Stimulated activated CD4-positive, alpha-beta T cell treated with anti-CD3 and anti-CD28 coated beads, Interleukin-4, amount 100 ng/mL, for 24 hours (primary cell): ENCODE measurements around the gene CCDC141.
A peak's percentile ranks its signal among the peaks of the same experiment; 100 is the strongest.

Experiments
- DNase-seq: peaks from one replicate; pipeline ENCODE4 v3.0.0-alpha.2; 2020

The CCDC141 gene

GRCh38 chr2:178910005-178910404, 139.9 kb downstream of the CCDC141 start:
- no peak for DNase-seq

DNA sequence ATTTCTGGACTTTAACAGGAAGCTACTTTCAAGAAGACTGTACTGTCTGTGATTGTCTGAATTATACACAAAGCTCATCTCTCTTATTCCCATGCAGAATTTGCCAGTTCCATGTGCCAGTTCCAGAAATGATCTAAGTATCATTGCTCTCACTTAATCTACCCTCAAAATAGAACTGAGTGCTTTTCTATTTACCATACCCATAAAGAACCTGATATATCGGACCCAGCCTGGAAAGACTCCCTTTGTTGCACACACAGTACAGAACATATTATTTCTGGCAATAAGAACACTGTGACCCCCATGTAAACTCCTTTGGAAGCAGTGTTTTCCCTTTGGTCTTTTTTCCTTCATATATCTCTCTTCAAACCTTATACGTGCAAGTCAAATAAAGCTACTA, 140.4 kb downstream of the CCDC141 start:
- DNase-seq, result no peak

DNA sequence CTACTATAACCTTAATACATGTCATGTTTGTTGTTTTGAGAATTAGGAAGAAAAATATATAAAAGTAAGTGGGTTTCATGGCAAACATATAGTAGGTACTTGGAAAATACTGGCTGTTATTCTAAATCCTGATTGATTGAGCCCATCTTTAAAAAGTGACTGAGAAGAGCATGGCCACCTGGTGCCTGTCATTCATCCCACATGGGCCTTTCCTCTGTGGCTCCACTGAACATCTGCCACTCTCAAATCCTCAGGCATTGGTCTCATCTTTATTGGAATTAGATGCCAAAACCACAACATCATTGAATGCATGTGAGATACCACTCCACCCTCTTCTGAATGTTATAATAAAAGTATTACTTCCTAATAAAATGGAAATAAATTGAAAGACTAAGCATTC, 141.1 kb downstream of the CCDC141 start:
- DNase-seq, result no peak

GRCh38 chr2:178905261-178905660, 144.7 kb downstream of the CCDC141 start:
- DNase-seq, result no peak

DNA sequence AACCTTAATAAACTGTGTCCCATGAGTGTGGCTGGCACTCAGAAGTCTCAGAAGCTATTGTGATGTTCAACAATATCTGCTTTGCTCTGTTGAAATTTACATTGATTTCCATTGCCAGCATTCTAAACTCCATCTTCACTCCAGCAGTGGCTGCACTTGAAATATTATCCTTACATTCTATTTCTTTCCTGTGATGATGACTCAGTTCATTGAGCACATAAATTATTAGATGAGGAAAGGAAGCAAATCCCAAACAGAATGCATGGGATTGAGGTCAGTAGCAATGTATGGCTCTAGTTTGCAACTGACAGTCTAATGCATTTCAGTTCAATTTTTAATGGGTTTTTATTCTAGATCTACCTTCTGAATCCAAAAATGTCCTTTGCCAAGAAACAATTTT, 150.3 kb downstream of the CCDC141 start:
- DNase-seq, result no peak

DNA sequence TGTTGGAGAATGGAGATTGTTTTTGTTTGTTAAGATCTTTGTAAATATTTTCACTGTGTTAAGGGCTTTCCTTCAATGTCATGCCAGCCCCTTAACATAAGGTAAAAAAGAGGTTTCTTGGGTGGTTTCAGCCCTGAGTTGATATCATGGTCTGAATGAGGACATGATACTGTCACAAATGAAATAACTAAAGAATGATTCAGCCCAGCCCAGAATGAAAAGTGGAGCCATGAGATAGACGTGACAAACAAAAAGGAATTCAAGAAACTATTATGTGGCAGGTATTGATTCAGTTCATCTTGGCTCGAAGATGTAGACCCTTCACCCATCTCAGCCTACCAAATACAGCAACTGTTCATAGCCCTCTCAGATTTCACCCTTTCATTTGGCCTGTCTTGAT, 154.1 kb downstream of the CCDC141 start:
- no peak for DNase-seq

DNA sequence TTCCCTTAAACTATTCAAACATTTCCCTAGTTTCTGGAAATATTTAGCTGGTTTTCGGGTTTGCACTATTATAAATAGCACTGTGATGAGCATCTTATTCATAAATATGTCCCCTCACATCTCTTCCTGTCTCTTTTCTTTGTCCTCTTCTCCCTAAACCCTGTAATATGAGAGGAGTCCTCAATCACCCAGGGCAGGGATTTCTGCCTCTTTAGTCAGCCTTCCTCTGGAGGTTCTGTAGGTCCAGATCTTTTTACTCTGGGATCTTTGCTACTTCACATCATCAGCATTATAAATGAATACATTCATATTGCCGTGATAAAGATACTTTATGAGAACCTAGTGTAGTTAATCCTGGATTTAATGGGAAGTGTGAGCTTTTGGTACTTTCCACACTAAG, 154.8 kb downstream of the CCDC141 start:
- DNase-seq, result no peak

DNA sequence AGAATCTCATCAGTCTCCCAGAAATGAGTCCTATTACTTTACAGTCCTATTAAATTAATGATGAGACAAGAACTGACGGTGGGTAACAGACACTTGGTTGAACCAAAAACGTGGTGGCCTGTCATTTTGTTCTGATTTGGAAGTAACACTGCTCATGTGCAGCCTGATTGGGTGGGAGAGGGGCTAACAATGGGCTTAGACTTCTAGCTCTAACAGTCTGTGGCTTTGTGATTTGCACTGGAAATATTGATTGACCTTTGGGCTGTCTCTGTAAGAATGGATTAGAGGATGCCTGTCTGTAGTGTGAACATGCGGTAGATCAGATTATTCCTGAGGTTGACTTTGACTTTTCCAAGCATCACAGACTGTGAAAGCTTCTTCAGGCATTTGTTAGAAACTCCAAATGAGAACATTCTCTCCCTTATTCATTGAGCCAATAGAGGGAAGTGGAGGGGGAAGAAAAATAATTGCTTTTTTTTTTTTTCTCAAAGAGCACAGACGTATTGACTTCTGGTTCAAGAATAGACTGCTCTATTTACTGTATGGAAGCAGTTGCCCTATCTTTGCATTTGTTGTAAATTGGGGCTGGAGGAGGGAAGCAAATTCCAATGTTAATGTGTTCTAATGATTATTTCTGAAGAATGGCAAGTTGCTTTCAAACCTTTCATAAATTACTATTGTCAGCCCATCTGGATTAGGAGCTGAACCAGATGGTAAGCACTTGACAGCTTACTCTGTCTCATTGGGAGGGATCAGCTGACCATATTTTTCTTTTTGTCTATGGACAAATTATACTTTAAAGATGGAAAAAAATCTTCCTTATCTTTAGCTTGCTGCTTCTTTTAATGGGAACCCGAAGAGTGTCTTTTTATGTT, 156.9 kb downstream of the CCDC141 start:
- no peak for DNase-seq

GRCh38 chr2:178891959-178892485, 157.9 kb downstream of the CCDC141 start:
- no peak for DNase-seq

DNA sequence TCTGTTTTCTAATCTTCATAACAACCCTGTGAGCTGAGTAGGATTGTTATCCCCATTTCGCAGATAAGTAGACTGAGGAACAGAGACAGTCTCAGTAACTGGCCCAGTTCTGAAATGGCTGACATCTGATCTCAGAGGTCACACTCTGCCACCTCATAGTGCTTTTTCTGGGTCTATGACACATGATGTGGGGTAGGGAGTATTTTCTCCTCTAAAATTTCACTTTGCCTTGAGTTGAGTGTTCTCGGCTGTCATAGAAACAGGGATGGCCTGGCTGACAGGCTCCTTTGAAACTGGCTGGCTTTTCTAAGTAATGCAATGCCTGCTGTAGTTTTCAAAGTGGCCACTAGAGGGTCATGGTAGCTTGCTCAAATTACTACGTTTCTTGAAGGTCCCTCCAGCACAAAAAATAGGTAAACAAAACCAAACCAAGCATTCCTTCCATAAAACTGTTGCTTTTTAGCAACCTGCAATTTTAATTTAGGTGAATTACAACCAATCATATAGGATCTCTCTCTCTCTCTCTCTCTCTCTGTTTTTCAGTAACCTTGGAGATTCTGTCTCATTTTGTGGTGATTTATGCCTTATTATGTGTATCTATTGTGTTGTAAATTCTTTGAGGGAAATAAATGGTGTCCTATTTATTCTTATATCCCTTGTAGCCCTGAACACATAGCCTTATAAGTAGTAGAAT, 158.5 kb downstream of the CCDC141 start:
- DNase-seq, result peak; percentile 70

DNA sequence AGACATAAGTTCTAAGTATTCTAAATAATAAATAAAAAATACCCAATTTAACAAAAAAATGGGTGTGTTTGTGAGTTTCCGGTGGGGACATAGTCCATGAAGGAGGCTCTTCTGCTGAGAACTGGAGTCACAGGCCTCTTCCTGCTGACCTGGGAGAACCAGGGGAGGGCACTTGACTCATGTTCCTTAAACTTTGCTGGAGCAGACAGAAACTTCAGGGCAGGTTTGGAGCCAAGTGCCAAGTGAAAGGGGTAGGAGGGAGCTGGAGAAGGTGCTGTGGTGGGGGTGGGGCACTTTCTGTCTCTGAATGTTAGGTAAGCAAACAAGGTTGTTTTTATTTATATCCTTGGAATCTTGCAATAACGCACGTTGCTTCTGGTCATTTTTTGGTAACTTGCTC, 163.9 kb downstream of the CCDC141 start:
- DNase-seq, result no peak

DNA sequence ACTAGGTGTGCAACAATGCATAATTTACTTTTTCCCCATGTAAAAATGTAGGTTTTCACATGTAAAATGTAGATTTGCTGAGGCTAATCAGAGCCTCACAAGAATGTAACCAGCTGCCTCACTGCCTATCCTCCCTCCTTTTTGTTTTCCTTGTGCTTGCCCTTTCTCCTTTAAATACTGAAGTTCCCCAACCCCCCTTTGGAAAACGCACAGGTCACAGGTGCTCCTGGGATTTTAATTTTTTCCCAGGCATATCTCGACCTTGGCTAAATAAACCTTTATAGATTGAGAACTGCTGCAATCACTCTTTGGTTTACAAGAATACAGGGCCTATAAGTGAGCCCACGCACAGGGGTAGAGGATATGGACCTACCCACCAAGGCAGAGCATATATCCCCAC, 165.5 kb downstream of the CCDC141 start:
- DNase-seq, result no peak

DNA sequence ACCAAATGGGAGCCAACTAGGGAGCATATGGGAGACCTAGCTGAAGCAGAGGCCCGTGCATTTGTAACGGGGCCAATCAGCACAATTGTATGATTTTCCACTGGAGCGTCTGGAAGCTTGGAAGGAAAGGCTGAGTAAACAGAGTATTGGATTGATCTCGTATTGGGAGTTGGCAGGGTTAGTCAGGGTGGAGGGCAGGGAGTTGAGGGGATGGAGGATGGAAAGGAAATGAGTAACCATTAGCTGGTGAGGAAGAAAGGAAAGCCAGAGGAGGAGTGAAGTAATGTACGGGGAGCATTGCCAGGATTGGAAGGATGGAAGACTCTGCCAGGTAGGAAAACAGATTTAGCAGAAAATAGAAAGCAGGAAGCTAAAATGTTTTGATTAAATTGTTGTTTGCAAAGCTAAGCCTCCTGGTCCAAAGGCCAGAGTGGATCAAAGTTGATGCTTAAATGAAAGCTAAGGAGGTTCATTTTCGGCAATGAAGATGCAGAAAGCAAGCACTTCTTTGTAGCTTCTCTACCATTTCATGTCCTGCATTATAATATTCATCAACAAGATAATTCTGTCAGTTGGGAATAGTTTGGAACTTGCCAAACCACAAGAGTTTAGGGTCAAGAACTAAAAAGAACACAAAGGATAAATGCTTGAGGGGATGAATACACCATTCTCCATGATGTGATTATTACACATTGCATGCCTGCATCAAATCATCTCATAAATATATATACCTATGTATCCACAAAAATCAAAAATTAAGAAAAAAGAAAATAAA, 167.1 kb downstream of the CCDC141 start:
- DNase-seq, result no peak

DNA sequence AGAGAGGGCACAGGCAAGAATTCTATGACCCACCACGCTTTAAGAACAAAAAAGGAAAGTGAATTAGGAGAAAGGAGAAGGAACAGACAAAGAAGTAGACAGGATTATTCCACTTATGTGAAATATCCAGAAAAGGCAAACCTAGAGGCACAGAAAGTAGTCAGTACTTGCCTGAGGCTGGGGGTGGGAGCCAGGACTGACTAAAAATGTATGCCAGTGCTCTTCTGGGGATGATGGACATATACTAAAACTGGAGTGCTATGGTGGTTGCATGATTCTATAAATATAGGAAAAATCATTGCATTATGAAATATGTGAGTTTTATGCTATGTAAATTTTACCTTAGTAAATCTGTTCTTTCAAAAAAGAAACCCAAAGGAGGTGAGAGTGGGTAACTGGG, 168.9 kb downstream of the CCDC141 start:
- no peak for DNase-seq

GRCh38 chr2:178880257-178880656, 169.7 kb downstream of the CCDC141 start:
- DNase-seq, result no peak

- no peak for DNase-seq
Measured at GRCh38 chr2:178877874-178878273, 172.1 kb downstream of the CCDC141 start.

GRCh38 chr2:178874529-178875240, 175.3 kb downstream of the CCDC141 start:
- no peak for DNase-seq

DNA sequence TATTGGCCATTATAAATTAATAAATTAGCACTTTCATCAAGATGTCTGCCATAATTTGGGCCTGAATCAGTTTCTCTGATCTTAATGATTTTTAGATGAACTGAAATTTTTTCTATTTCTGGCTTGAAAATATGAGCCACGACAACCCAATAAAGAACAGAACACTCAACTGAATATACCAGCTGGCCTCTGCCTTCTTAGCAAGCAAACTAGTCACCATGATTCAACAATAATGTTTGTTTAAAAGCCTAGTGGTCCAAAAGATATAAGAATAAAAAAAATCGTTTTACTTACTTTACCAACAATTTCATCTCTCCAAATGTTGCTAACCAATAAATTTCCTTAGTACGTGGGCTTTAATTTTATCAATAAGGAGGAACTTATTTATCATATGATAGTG, 176.0 kb downstream of the CCDC141 start:
- no peak for DNase-seq

- no peak for DNase-seq
Measured at GRCh38 chr2:178871536-178871935, 178.4 kb downstream of the CCDC141 start.

- DNase-seq, result no peak
Measured at GRCh38 chr2:178870703-178871102, 179.2 kb downstream of the CCDC141 start.

DNA sequence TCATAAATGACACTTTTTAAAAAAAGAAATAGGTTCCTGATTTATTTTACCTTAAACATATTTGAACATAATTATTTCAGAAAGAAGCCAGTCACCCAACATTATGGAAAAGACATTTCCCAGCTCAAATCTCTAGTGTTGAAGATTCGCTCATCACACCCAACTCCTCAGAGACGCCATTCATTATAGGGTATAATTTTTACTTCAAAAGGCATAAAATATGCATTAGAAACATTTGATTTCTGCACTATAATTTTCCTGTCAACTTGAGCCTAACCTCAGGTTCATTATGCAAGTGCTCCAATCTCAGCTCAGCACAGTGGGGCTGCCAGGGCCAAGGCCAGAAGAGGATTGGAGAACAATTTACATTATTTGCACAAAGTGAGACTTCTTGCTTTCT, 183.9 kb downstream of the CCDC141 start:
- DNase-seq, result no peak

GRCh38 chr2:178865146-178865936, 184.6 kb downstream of the CCDC141 start:
- no peak for DNase-seq
